Activated naive CD4-positive, alpha-beta T cell treated with anti-CD3 and anti-CD28 coated beads, Interleukin-2, amount 50 U/mL, for 16 hours (primary cell): ENCODE data around the gene FGF8.

Experiments used
- DNase-seq: peaks from one replicate; pipeline ENCODE4 v3.0.0-alpha.2; 2020

Gene FGF8

GRCh38 chr10:101767966-101768790, 7.7 kb downstream of the FGF8 start:
- no peak for DNase-seq

- no peak for DNase-seq
These were observed 8.3 kb downstream of the FGF8 start for GRCh38 chr10:101767600-101767945.

GRCh38 chr10:101766753-101767599, 8.9 kb downstream of the FGF8 start:
- no peak for DNase-seq

GRCh38 chr10:101766306-101766705, 9.6 kb downstream of the FGF8 start:
- no peak for DNase-seq

GRCh38 chr10:101763141-101763846, 12.6 kb downstream of the FGF8 start:
- no peak for DNase-seq

- DNase-seq, result no peak
These were observed 13.2 kb downstream of the FGF8 start for GRCh38 chr10:101762736-101763135.

GRCh38 chr10:101761226-101761625, 14.7 kb downstream of the FGF8 start:
- DNase-seq, result no peak

GRCh38 chr10:101760510-101760909, 15.4 kb downstream of the FGF8 start:
- DNase-seq, result no peak

GRCh38 chr10:101759309-101760247, 16.3 kb downstream of the FGF8 start:
- no peak for DNase-seq

GRCh38 chr10:101758858-101759257, 17.1 kb downstream of the FGF8 start:
- no peak for DNase-seq

- DNase-seq, result no peak
These were observed 23.7 kb downstream of the FGF8 start for GRCh38 chr10:101752241-101752640.

GRCh38 chr10:101749047-101750016, 26.6 kb downstream of the FGF8 start:
- DNase-seq, result no peak

GRCh38 chr10:101748496-101748895, 27.4 kb downstream of the FGF8 start:
- DNase-seq, result no peak

GRCh38 chr10:101745074-101745696, 30.7 kb downstream of the FGF8 start:
- DNase-seq, result no peak

- no peak for DNase-seq
These were observed 31.6 kb downstream of the FGF8 start for GRCh38 chr10:101744267-101744666.

- no peak for DNase-seq
These were observed 34.0 kb downstream of the FGF8 start for GRCh38 chr10:101741938-101742337.

GRCh38 chr10:101736666-101737065, 39.2 kb downstream of the FGF8 start:
- no peak for DNase-seq

GRCh38 chr10:101732096-101732495, 43.8 kb downstream of the FGF8 start:
- no peak for DNase-seq

GRCh38 chr10:101726115-101726387, 49.9 kb downstream of the FGF8 start:
- DNase-seq, result no peak

GRCh38 chr10:101725296-101726114, 50.4 kb downstream of the FGF8 start:
- no peak for DNase-seq
